OCI-LY1 (cell line): ENCODE data around the gene ELL.

Experiments used
- EZH2 ChIP-seq: fragments of 200-600 bp; sonication (generic), shearing (Covaris generic); IDR thresholded peaks from 2 replicates; pipeline ENCODE4 v1.8.0; 2017; ENCODE audit warnings: borderline replicate concordance, mixed run types, mild to moderate bottlenecking, antibody characterized with exemption, low read length, moderate library complexity, mixed read lengths
- TF ChIP-seq, protein P1 (sequence below): fragments of 200-600 bp; sonication (generic), shearing (Covaris generic); IDR thresholded peaks from 2 replicates; pipeline ENCODE4 v1.5.1; 2017; ENCODE audit warnings: mild to moderate bottlenecking, antibody characterized with exemption, low read length, moderate library complexity, mixed read lengths

- TF ChIP-seq, protein P1, sequence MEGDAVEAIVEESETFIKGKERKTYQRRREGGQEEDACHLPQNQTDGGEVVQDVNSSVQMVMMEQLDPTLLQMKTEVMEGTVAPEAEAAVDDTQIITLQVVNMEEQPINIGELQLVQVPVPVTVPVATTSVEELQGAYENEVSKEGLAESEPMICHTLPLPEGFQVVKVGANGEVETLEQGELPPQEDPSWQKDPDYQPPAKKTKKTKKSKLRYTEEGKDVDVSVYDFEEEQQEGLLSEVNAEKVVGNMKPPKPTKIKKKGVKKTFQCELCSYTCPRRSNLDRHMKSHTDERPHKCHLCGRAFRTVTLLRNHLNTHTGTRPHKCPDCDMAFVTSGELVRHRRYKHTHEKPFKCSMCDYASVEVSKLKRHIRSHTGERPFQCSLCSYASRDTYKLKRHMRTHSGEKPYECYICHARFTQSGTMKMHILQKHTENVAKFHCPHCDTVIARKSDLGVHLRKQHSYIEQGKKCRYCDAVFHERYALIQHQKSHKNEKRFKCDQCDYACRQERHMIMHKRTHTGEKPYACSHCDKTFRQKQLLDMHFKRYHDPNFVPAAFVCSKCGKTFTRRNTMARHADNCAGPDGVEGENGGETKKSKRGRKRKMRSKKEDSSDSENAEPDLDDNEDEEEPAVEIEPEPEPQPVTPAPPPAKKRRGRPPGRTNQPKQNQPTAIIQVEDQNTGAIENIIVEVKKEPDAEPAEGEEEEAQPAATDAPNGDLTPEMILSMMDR, result no peak
- TF ChIP-seq EZH2, result no peak
Measured at GRCh38 chr19:18439025-18439909, 82.6 kb downstream of the ELL start.
